Ishikawa (cell line): Measurements from ENCODE around the gene MED16.

ENCODE experiments used
- CEBPB ChIP-seq: IDR thresholded peaks from 2 replicates; pipeline ENCODE4 v1.6.1; 2012
- CREB1 ChIP-seq: IDR thresholded peaks from 2 replicates; pipeline ENCODE4 v1.6.1; 2012; ENCODE audit warnings: low read depth
- EGR1 ChIP-seq: IDR thresholded peaks from 2 replicates; pipeline ENCODE4 v1.6.1; 2012
- EP300 ChIP-seq: IDR thresholded peaks from 2 replicates; pipeline ENCODE4 v1.6.1; 2012; ENCODE audit warnings: borderline replicate concordance
- FOXM1 ChIP-seq: IDR thresholded peaks from 2 replicates; pipeline ENCODE4 v1.6.1; 2012; ENCODE audit warnings: low read depth, borderline replicate concordance
- NFIC ChIP-seq: IDR thresholded peaks from 2 replicates; pipeline ENCODE4 v1.6.1; 2012
- RAD21 ChIP-seq: IDR thresholded peaks from 2 replicates; pipeline ENCODE4 v1.6.1; 2012; ENCODE audit warnings: low read depth
- TAF1 ChIP-seq: IDR thresholded peaks from 2 replicates; pipeline ENCODE4 v1.6.1; 2012; ENCODE audit warnings: low read depth, mild to moderate bottlenecking
- TCF12 ChIP-seq: IDR thresholded peaks from 2 replicates; pipeline ENCODE4 v1.6.1; 2012; ENCODE audit warnings: low read depth
- TEAD4 ChIP-seq: IDR thresholded peaks from 2 replicates; pipeline ENCODE4 v1.6.1; 2012
- YY1 ChIP-seq: IDR thresholded peaks from 2 replicates; pipeline ENCODE4 v1.6.1; 2012; ENCODE audit warnings: low read depth
- ZBTB7A ChIP-seq: IDR thresholded peaks from 2 replicates; pipeline ENCODE4 v1.6.1; 2012; ENCODE audit warnings: low read depth
- TF ChIP-seq, protein P1 (sequence below): IDR thresholded peaks from 2 replicates; pipeline ENCODE4 v1.6.1; 2012
- TF ChIP-seq, protein P2 (sequence below): IDR thresholded peaks from 2 replicates; pipeline ENCODE4 v1.6.1; 2012; ENCODE audit warnings: low read depth, mild to moderate bottlenecking
- TF ChIP-seq, protein P3 (sequence below): IDR thresholded peaks from 2 replicates; pipeline ENCODE4 v1.6.1; 2012

MED16 gene

DNA sequence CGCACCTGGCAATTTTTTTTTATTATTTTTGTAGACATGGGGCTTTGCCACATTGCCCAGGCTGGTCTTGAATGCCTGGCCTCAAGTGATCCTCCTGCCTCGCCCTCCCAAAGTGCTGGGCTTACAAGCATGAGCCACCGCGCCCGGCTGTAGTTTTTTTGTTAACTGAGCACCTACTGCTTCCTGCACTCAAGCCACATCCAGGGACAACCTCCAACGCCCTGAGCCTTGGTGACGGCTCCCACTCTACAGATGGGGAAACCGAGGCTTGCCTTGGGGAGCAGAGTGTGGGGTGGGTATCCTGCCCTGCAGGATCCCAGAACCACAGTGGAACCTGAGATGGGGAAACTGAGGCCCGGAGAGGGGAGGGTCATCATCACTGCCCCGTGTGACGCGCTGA lies 37.8 kb downstream of the MED16 start:
- TF ChIP-seq TAF1 (no peak), CREB1 (no peak), CEBPB (no peak), EGR1 (no peak), TEAD4 (no peak), ZBTB7A (no peak), FOXM1 (no peak), NFIC (no peak), TCF12 (no peak), EP300 (no peak)
- TF ChIP-seq, protein P1, sequence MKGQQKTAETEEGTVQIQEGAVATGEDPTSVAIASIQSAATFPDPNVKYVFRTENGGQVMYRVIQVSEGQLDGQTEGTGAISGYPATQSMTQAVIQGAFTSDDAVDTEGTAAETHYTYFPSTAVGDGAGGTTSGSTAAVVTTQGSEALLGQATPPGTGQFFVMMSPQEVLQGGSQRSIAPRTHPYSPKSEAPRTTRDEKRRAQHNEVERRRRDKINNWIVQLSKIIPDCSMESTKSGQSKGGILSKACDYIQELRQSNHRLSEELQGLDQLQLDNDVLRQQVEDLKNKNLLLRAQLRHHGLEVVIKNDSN = no peak
- TF ChIP-seq, protein P2, sequence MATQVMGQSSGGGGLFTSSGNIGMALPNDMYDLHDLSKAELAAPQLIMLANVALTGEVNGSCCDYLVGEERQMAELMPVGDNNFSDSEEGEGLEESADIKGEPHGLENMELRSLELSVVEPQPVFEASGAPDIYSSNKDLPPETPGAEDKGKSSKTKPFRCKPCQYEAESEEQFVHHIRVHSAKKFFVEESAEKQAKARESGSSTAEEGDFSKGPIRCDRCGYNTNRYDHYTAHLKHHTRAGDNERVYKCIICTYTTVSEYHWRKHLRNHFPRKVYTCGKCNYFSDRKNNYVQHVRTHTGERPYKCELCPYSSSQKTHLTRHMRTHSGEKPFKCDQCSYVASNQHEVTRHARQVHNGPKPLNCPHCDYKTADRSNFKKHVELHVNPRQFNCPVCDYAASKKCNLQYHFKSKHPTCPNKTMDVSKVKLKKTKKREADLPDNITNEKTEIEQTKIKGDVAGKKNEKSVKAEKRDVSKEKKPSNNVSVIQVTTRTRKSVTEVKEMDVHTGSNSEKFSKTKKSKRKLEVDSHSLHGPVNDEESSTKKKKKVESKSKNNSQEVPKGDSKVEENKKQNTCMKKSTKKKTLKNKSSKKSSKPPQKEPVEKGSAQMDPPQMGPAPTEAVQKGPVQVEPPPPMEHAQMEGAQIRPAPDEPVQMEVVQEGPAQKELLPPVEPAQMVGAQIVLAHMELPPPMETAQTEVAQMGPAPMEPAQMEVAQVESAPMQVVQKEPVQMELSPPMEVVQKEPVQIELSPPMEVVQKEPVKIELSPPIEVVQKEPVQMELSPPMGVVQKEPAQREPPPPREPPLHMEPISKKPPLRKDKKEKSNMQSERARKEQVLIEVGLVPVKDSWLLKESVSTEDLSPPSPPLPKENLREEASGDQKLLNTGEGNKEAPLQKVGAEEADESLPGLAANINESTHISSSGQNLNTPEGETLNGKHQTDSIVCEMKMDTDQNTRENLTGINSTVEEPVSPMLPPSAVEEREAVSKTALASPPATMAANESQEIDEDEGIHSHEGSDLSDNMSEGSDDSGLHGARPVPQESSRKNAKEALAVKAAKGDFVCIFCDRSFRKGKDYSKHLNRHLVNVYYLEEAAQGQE = no peak

DNA sequence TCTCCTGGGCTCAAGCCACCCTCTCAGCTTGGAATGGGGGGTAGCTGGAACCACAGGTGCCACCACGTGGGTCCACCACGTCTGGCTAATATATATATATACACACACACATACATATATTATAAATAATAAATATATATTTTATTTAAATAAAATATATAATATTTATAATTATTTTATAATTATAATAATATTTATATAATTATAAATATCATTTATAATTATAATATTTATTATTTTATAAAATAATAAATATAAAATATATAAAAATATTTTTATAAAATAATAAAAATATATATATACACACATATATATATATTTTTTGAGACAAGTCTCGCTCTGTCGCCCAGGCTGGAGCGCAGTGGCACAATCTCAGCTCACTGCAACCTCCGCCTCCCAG lies 38.4 kb downstream of the MED16 start:
- no peak for TF ChIP-seq CREB1
- TF ChIP-seq YY1 = no peak
- TF ChIP-seq NFIC = no peak
- TF ChIP-seq EGR1 = no peak
- TF ChIP-seq, protein P3, sequence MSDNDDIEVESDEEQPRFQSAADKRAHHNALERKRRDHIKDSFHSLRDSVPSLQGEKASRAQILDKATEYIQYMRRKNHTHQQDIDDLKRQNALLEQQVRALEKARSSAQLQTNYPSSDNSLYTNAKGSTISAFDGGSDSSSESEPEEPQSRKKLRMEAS = no peak
- TF ChIP-seq EP300 = no peak
- TF ChIP-seq, protein P1 = no peak
- TF ChIP-seq RAD21 = no peak
- no peak for TF ChIP-seq CEBPB
- TF ChIP-seq FOXM1 = no peak
- TF ChIP-seq TAF1 = no peak
- no peak for TF ChIP-seq TEAD4
- TF ChIP-seq, protein P2 = no peak
- no peak for TF ChIP-seq TCF12
- no peak for TF ChIP-seq ZBTB7A

DNA sequence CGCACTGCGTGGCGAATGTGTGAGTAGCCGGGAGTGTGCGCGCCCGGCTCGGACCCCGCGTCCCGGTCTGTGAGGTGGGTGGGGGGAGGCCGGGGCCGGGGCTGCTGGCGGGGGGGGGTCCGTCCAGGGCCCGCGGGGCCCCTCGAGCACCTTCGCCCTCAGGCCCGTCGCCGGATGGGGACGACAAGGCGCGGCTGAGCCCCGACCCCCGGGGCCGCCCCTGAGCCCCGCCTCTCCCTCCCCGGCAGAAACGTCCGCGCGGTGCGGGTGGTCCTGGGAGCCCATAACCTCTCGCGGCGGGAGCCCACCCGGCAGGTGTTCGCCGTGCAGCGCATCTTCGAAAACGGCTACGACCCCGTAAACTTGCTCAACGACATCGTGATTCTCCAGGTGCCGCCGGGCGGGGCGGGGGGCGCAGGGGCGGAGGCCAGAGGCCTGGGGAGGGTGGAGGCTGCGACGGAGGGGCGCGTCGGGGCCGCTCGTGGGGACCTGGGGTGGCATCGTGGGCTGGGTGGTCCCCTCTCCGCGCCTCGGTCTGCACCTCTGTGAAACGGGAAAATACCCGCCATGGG lies 39.9 kb downstream of the MED16 start:
- TF ChIP-seq EP300 (no peak), TAF1 (no peak), TCF12 (no peak), FOXM1 (no peak), TEAD4 (no peak), NFIC (no peak), RAD21 (no peak), EGR1 (no peak)

DNA sequence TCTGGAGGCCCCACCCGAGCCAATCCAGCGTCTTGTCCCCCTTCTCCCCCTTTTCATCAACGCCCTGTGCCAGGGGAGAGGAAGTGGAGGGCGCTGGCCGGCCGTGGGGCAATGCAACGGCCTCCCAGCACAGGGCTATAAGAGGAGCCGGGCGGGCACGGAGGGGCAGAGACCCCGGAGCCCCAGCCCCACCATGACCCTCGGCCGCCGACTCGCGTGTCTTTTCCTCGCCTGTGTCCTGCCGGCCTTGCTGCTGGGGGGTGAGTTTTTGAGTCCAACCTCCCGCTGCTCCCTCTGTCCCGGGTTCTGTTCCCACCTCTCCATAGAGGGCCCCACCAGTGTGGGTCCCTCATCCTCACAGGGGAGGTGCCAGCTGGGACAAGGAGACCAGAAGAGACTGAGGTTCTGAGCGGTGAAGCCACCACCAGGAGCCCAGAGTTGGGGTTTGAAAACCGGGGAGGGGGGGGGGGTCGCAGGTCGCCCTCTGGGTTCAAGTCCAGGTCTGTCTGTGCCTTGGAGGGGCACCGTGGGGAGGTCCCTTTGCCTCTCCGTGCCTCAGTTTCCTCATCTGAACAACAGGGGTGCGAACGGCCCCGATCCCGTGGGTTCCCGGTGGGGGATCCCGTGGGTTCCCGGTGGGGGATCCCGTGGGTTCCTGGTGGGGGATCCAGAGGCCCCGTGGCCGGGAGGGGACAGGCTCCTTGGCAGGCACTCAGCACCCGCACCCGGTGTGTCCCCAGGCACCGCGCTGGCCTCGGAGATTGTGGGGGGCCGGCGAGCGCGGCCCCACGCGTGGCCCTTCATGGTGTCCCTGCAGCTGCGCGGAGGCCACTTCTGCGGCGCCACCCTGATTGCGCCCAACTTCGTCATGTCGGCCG lies 40.6 kb downstream of the MED16 start, which contains the start of gene ELANE:
ELANE (plus strand) TSS at position 168 of the 878 bp plus-strand sequence; CDS start at position 194, 26 bp downstream.
- TF ChIP-seq, protein P1 = no peak
- TF ChIP-seq EGR1 (no peak), NFIC (no peak), ZBTB7A (peak; percentile 65; the same call in 1 of the 2 replicates)

DNA sequence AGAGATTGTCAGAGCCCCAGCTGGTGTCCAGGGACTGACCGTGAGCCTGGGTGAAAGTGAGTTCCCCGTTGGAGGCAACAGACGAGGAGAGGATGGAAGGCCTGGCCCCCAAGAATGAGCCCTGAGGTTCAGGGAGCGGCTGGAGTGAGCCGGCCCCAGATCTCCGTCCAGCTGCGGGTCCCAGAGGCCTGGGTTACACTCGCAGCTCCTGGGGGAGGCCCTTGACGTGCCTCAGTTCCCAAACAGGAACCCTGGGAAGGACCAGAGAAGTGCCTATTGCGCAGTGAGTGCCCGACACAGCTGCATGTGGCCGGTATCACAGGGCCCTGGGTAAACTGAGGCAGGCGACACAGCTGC lies 42.0 kb downstream of the MED16 start:
- TF ChIP-seq NFIC (no peak), EP300 (no peak), YY1 (no peak), CREB1 (no peak), TCF12 (no peak), RAD21 (no peak), ZBTB7A (no peak), CEBPB (no peak), FOXM1 (no peak), TEAD4 (no peak)
- TF ChIP-seq, protein P1 = no peak
- TF ChIP-seq, protein P3 = no peak
- TF ChIP-seq, protein P2 = no peak
